Adrenal gland (tissue), 5 donors: Measurements from ENCODE around the gene TRIM40.

Experiments used
- CTCF ChIP-seq, 6 experiments: fragments of 450-650 bp in 4 of 6; fragments of 200-600 bp in 2 of 6; sonication (generic) in 1 of 6; IDR thresholded peaks; 1 replicate in 5 of 6; 2 replicates in 1 of 6; pipeline versions ENCODE4 v1.5.1 to v1.8.0; 2016 to 2021; ENCODE audit warnings: antibody characterized with exemption in 6 of 6, mild to moderate bottlenecking in 2 of 6, moderate library complexity in 1 of 6
- POLR2A ChIP-seq, 2 donors: fragments of 450-650 bp; IDR thresholded peaks; one replicate each; pipeline ENCODE4 v1.6.1; 2017; ENCODE audit warnings: antibody characterized with exemption in 2 of 2, mild to moderate bottlenecking in 2 of 2, moderate library complexity in 1 of 2
- donor health status: DM: no; HTN: no; CAD: no.

DNA sequence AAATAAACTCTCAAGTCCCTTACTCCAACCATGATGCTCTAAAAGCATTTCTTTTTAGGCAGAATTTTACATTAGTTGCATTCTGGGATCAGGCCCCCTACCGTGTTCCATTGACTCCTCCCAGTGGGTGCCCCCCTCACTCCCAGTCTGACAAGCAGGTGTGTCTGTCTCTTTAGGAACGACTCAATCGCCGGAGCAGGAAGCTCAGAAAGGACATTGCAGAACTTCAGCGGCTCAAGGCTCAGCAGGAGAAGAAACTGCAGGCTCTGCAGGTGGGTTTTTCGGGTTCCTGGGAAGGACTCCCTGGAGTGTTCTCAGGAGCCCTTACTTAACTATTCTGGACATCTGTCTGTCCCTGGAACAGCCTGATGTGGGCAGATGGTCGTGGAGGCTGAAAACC is 9.9 kb downstream of the TRIM40 start:
- TF ChIP-seq CTCF (IDR thresholded peaks at IDR 0.05) (no peak), POLR2A (IDR thresholded peaks at IDR 0.05) (no peak)
